K562 (cell line): ENCODE measurements around the gene MEGF11. TPM values are rescaled to one million over a fixed set of nuclear protein-coding genes. Genes with fewer than 3 reads are reported as not detected.

ENCODE experiments used
- ATAC-seq: fragments of 200-7000 bp; cut with Tn5 transposase; 3 replicates; pipeline ENCODE4 v1.9.1; 2020; ENCODE audit warnings: moderate library complexity
- BruUV-seq: library from RNA; stranded (reverse); fragments of 400-500 nt; replicated peaks from 2 replicates; lab custom pipeline; 2021; lab: Mats Ljungman, UMichigan
- CTCF ChIA-PET: fragments of 300-600 bp; formaldehyde crosslinking; extraction: SDS; loops from one replicate; lab custom pipeline; 2021; ENCODE audit warnings: low intra/inter-chr PET ratio; lab: Yijun Ruan, JAX
- POLR2A ChIA-PET: fragments of 300-600, 350-650 bp; sonication (Branson Sonifier 250); formaldehyde crosslinking; extraction: SDS; loops from one replicate; lab custom pipeline; 2021; ENCODE audit warnings: antibody characterized with exemption, inconsistent platforms; lab: Yijun Ruan, JAX
- DNase-seq, 4 experiments: peaks; one replicate each; pipeline versions ENCODE4 v3.0.0 to v3.0.0-alpha.2; 2011 to 2018; ENCODE audit warnings: low spot score in 3 of 4, mixed read lengths in 3 of 4; ENCODE audit errors: extremely low read depth in 1 of 4
- FAIRE-seq: peaks from 2 replicates; lab custom pipeline; 2011; peaks lifted over from hg19 to GRCh38; lab: Jason Lieb, UNC
- H2AFZ ChIP-seq: 2 replicates; pipeline ENCODE4 v1.6.0; 2011; ENCODE audit warnings: low read depth, low read length, control low read depth, inconsistent platforms
- H3K27ac ChIP-seq: fragments of 200-600 bp; 3 replicates; pipeline ENCODE4 v1.8.0; 2011; ENCODE audit warnings: low read depth, mild to moderate bottlenecking, control low read depth, inconsistent platforms, low read length, moderate library complexity, mixed read lengths; ENCODE audit errors: extremely low read depth
- H3K27me3 ChIP-seq, 2 experiments: fragments of 300-600 bp in 1 of 2; 2 replicates in 1 of 2; 3 replicates in 1 of 2; pipeline versions ENCODE4 v1.6.0 to v1.8.0; 2011; ENCODE audit warnings: inconsistent platforms in 2 of 2, low read length in 2 of 2, mild to moderate bottlenecking in 1 of 2, mixed read lengths in 1 of 2, moderate library complexity in 1 of 2; ENCODE audit not compliant: control insufficient read depth in 2 of 2, insufficient read depth in 2 of 2
- H3K36me3 ChIP-seq: fragments of 300-600 bp; 3 replicates; pipeline ENCODE4 v1.8.0; 2011; ENCODE audit warnings: mild to moderate bottlenecking, low read length, inconsistent platforms; ENCODE audit not compliant: control insufficient read depth, insufficient read depth
- H3K4me1 ChIP-seq, 2 experiments: fragments of 200-600 bp in 1 of 2; replicated peaks in 1 of 2; 2 replicates in 1 of 2; 3 replicates in 1 of 2; pipeline versions ENCODE4 v1.5.1 to v1.8.0; 2011; ENCODE audit warnings: inconsistent platforms in 2 of 2, low read length in 2 of 2, mild to moderate bottlenecking in 1 of 2, mixed read lengths in 1 of 2, moderate library complexity in 1 of 2; ENCODE audit not compliant: control insufficient read depth in 2 of 2, insufficient read depth in 2 of 2
- H3K4me2 ChIP-seq: 2 replicates; pipeline ENCODE4 v1.6.1; 2011; ENCODE audit warnings: low read length, control low read depth, inconsistent platforms, mixed read lengths; ENCODE audit not compliant: insufficient read depth
- H3K4me3 ChIP-seq: fragments of 200-600 bp; sonication (generic), shearing (Covaris generic); 2 replicates; pipeline ENCODE4 v1.5.1; 2016; ENCODE audit warnings: control low read depth, inconsistent platforms
- H3K79me2 ChIP-seq: fragments of 200-600 bp; 3 replicates; pipeline ENCODE4 v1.8.0; 2011; ENCODE audit warnings: low read length, inconsistent platforms; ENCODE audit not compliant: control insufficient read depth, insufficient read depth
- H3K9ac ChIP-seq, 2 experiments: 2 replicates each; pipeline versions ENCODE4 v1.6.0 to v1.6.1; 2011; ENCODE audit warnings: low read depth in 2 of 2, low read length in 2 of 2, control low read depth in 1 of 2, inconsistent platforms in 1 of 2, mild to moderate bottlenecking in 1 of 2, mixed read lengths in 1 of 2; ENCODE audit not compliant: insufficient read depth in 1 of 2
- H3K9me1 ChIP-seq: one replicate; pipeline ENCODE4 v1.6.0; 2011; ENCODE audit warnings: inconsistent platforms, mild to moderate bottlenecking, low read length, moderate library complexity; ENCODE audit not compliant: control insufficient read depth, insufficient read depth
- H3K9me3 ChIP-seq: replicated peaks from 2 replicates; pipeline ENCODE4 v1.5.1; 2011; ENCODE audit warnings: low read depth, low read length, inconsistent platforms; ENCODE audit not compliant: control insufficient read depth, insufficient read depth
- H4K20me1 ChIP-seq: replicated peaks from 2 replicates; pipeline ENCODE4 v1.6.1; 2011; ENCODE audit warnings: low read length, inconsistent platforms, mixed read lengths; ENCODE audit not compliant: control insufficient read depth, insufficient read depth
- BACH1 ChIP-seq: fragments of 200-800 bp; sonication (Bioruptor generic); IDR thresholded peaks from 2 replicates; pipeline ENCODE4 v1.6.1; 2016; ENCODE audit warnings: missing genetic modification characterization, missing compliant biosample characterization
- CBFA2T2 ChIP-seq: fragments of 450-650 bp; conservative IDR thresholded peaks from 2 replicates; pipeline ENCODE4 v1.6.1; 2017; ENCODE audit warnings: mild to moderate bottlenecking
- ELF1 ChIP-seq: fragments of 200-800 bp; sonication (Bioruptor generic); IDR thresholded peaks from 2 replicates; pipeline ENCODE4 v1.6.1; 2016; ENCODE audit warnings: missing genetic modification characterization, missing compliant biosample characterization
- RBM14 ChIP-seq: fragments of 200-400 bp; formaldehyde crosslinking; IDR thresholded peaks from 2 replicates; pipeline ENCODE4 v1.6.1; 2018; ENCODE audit warnings: low read depth, mild to moderate bottlenecking, low read length, moderate library complexity, borderline replicate concordance; ENCODE audit not compliant: insufficient read depth
- RBM34 ChIP-seq: fragments of 200-400 bp; formaldehyde crosslinking; IDR thresholded peaks from 2 replicates; pipeline ENCODE4 v1.6.1; 2018; ENCODE audit warnings: low read length, borderline replicate concordance; ENCODE audit not compliant: insufficient read depth
- TGIF2 ChIP-seq: sonication (generic); formaldehyde crosslinking; IDR thresholded peaks from 2 replicates; pipeline ENCODE4 v1.8.1; 2022; ENCODE audit warnings: mild to moderate bottlenecking, missing genetic modification reagents, moderate library complexity
- TRIM24 ChIP-seq, 2 experiments: fragments of 450-650 bp; IDR thresholded peaks; 2 replicates each; pipeline ENCODE4 v1.6.1; 2016
- ZNF707 ChIP-seq: fragments of 250-450 bp; sonication (Bioruptor Pico); conservative IDR thresholded peaks from 2 replicates; pipeline ENCODE4 v1.8.0; 2022; ENCODE audit warnings: inconsistent platforms, mild to moderate bottlenecking, moderate library complexity
- WGBS: fragments of 100-300 bp; shearing (Covaris generic); methylation state at CpG from one replicate; pipeline ENCODE4 v1.1.6; 2016; ENCODE audit warnings: low coverage, mixed read lengths; ENCODE audit not compliant: insufficient coverage; ENCODE audit errors: missing lambda C conversion rate; 5-methylcytosine and 5-hydroxymethylcytosine counted together
- in situ Hi-C: fragments of 300-500 bp; cut with MboI; formaldehyde crosslinking; loops from 4 replicates; pipeline ENCODE4 v1.15.0; 2018; ENCODE audit warnings: inconsistent platforms, mixed read lengths
- intact Hi-C: fragments of 100-400 bp; cut with micrococcal nuclease; formaldehyde crosslinking; loops from 2 replicates; pipeline ENCODE4 v1.14.2; 2022
- polyA plus RNA-seq, 8 experiments: library from polyadenylated mRNA; depleted of rRNA in 4 of 8; stranded (reverse) in 5 of 8; unstranded in 3 of 8; fragments of >200 nt; fragmentation: Nextera tagmentation in 2 of 8; fragmentation: Illumina TruSeq in 1 of 8; extraction: Ambion mirVana in 2 of 8; extraction: Trizol in 1 of 8; gene quantifications; 2 replicates each; pipeline versions ENCODE4 v1.2.1 to v1.2.3, GENCODE V29; 2011 to 2014; ENCODE audit warnings: inconsistent platforms in 1 of 8, missing spikeins in 1 of 8
- total RNA-seq, 7 experiments: library from RNA; depleted of rRNA in 6 of 7; stranded (reverse); fragments of >200 nt in 6 of 7; fragmentation: Illumina TruSeq in 2 of 7; extraction: Trizol in 2 of 7; gene quantifications; 2 replicates each; pipeline versions ENCODE4 v1.2.1 to v1.2.3, GENCODE V29; 2011 to 2021; ENCODE audit warnings: low replicate concordance in 1 of 7
- TF ChIP-seq, protein P1 (sequence below): fragments of 250-450 bp; sonication (Bioruptor Pico); IDR thresholded peaks from 2 replicates; pipeline ENCODE4 v1.5.0; 2021; ENCODE audit warnings: mild to moderate bottlenecking, borderline replicate concordance

The MEGF11 gene
- total and polyA plus RNA-seq, 9 of the 15 experiments (the other 6 are each of a cell fraction or from before 2014, with no cell fraction given): 0.06 to 0.23 (median 0.20) TPM; not detected in 6

DNA sequence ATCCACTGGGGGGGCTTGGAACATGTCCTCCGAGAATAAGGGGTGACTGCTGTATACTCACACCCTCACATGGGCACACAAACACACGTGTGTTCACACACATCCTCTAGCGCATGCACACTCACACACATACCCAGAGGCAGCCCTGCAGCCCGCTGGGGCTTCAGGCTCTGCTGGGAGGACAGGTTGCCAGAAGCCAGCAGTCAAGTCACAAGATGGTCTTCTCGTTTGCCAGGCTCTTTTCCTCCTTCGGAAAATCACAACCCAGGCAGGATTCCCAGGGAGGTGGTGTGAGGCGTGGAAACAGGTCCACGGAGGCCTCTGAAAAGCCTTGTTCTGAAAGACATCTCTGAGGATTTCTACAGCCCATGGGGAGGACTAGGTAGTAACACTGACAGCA is 26.8 kb downstream of the MEGF11 start:
- Histone ChIP-seq H3K27ac (no peak overlapping the region), H3K4me2 (no peak overlapping the region), H3K9me1 (no peaks in the 10 kb centered on the region), H3K79me2 (no peaks in the 10 kb centered on the region), H3K27me3 (peaks cover 11 to 20% of the 10 kb centered on the region in 2 experiments; a peak in 3 of 5 replicates), H4K20me1 (no peaks in the 10 kb centered on the region), H3K36me3 (no peaks in the 10 kb centered on the region), H3K9me3 (no peaks in the 10 kb centered on the region), H2AFZ (no peak overlapping the region), H3K4me3 (no peak overlapping the region), H3K9ac (no peak overlapping the region), H3K4me1 (peaks cover 0 to 4% of the 10 kb centered on the region in 2 experiments; a peak in 2 of 5 replicates)
- in situ Hi-C loops: no loop called here
- FAIRE-seq (no peak), DNase-seq (no peak), ATAC-seq (no peak)
- intact Hi-C loops: no loop called here
- no TSS peak for BruUV-seq
- TF ChIP-seq RBM14 (no peak), BACH1 (tag) (no peak), TRIM24 (IDR thresholded peaks at IDR 0.05) (no peak), TGIF2 (CRISPR knock-in tag) (no peak), ZNF707 (CRISPR knock-in tag) (no peak), ELF1 (tag) (no peak), CBFA2T2 (no peak), RBM34 (no peak)
- TF ChIP-seq, protein P1, sequence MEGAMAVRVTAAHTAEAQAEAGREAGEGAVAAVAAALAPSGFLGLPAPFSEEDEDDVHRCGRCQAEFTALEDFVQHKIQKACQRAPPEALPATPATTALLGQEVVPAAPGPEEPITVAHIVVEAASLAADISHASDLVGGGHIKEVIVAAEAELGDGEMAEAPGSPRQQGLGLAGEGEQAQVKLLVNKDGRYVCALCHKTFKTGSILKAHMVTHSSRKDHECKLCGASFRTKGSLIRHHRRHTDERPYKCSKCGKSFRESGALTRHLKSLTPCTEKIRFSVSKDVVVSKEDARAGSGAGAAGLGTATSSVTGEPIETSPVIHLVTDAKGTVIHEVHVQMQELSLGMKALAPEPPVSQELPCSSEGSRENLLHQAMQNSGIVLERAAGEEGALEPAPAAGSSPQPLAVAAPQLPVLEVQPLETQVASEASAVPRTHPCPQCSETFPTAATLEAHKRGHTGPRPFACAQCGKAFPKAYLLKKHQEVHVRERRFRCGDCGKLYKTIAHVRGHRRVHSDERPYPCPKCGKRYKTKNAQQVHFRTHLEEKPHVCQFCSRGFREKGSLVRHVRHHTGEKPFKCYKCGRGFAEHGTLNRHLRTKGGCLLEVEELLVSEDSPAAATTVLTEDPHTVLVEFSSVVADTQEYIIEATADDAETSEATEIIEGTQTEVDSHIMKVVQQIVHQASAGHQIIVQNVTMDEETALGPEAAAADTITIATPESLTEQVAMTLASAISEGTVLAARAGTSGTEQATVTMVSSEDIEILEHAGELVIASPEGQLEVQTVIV (CRISPR knock-in tag): no peak
- POLR2A ChIA-PET: no interaction called here
- 11% methylated on average over 8 of the region's 8 CpGs for WGBS
- CTCF ChIA-PET: no interaction called here
